BJ (cell line): Measurements from ENCODE around the gene MPP2. TPM values are rescaled to one million over a fixed set of nuclear protein-coding genes. Genes with fewer than 3 reads are reported as not detected.
"Not testable (repeated sequence)": the region's sequence is repeated elsewhere in the genome, so short reads cannot be mapped to it uniquely, and the experiment has no call there.

Source experiments
- CTCF ChIA-PET: fragments of 350-600 bp; formaldehyde crosslinking; extraction: SDS; loops from one replicate; lab custom pipeline; 2021; ENCODE audit warnings: antibody characterized with exemption, inconsistent platforms; lab: Yijun Ruan, JAX
- POLR2A ChIA-PET: fragments of 300-600 bp; sonication (Branson Sonifier 250); formaldehyde crosslinking; extraction: SDS; loops from one replicate; lab custom pipeline; 2021; ENCODE audit warnings: antibody characterized with exemption; lab: Charles Lee
- DNase-seq: peaks from one replicate; pipeline ENCODE4 v3.0.0-alpha.2; 2011; ENCODE audit warnings: low read depth
- H3K27me3 ChIP-seq: 2 replicates; pipeline ENCODE4 v1.6.0; 2011; ENCODE audit warnings: low read length; ENCODE audit not compliant: control insufficient read depth, insufficient read depth
- H3K36me3 ChIP-seq: 2 replicates; pipeline ENCODE4 v1.5.1; 2011; ENCODE audit warnings: low read length; ENCODE audit not compliant: control insufficient read depth, insufficient read depth
- H3K4me3 ChIP-seq: 2 replicates; pipeline ENCODE4 v1.5.1; 2011; ENCODE audit warnings: low read depth, mild to moderate bottlenecking, control low read depth, low read length
- polyA plus RNA-seq: library from polyadenylated mRNA; depleted of rRNA; stranded (reverse); fragments of >200 nt; gene quantifications from 2 replicates; pipeline ENCODE4 v1.2.3, GENCODE V29; 2011
- TF ChIP-seq, protein P1 (sequence below): IDR thresholded peaks from 2 replicates; pipeline ENCODE4 v1.5.1; 2011; ENCODE audit warnings: low read depth, mild to moderate bottlenecking, control low read depth, inconsistent platforms, low read length, moderate library complexity; ENCODE audit not compliant: insufficient read depth

The MPP2 gene
- polyA plus RNA-seq, 1 experiment: 5.3 TPM

DNA sequence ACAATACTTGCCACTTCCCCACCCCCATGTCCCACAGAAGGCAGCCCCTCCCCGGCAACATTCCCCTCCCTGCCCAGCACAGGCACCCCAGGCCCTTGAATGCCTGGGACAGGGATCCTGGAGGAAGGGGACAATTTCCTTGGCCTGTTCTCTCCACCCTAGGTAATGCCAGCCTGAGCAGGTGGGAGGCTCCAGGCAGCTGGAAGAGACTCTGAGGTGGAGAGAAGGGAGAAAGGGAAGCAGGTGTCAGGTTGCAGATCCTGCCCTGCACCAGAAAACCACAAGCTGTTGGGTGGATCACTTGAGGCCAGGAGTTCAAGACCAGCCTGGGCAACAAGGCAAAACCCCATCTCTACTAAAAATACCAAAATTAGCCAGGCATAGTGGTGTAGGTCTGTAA, 8.9 kb downstream of the MPP2 start:
- Histone ChIP-seq H3K4me3 (no peak overlapping the region), H3K36me3 (no peaks in the 10 kb centered on the region; the same call in 1 of the 2 replicates), H3K27me3 (no peaks in the 10 kb centered on the region)
- ChIA-PET POLR2A (no interaction called here), CTCF (interaction anchor here (7.8 to 9.5 kb wide), 2 partner anchors 12 to 19 kb away, joined by 39 to 59 read pairs; no protein-coding TSS in a partner anchor)
- DNase-seq: no peak
- TF ChIP-seq, protein P1, sequence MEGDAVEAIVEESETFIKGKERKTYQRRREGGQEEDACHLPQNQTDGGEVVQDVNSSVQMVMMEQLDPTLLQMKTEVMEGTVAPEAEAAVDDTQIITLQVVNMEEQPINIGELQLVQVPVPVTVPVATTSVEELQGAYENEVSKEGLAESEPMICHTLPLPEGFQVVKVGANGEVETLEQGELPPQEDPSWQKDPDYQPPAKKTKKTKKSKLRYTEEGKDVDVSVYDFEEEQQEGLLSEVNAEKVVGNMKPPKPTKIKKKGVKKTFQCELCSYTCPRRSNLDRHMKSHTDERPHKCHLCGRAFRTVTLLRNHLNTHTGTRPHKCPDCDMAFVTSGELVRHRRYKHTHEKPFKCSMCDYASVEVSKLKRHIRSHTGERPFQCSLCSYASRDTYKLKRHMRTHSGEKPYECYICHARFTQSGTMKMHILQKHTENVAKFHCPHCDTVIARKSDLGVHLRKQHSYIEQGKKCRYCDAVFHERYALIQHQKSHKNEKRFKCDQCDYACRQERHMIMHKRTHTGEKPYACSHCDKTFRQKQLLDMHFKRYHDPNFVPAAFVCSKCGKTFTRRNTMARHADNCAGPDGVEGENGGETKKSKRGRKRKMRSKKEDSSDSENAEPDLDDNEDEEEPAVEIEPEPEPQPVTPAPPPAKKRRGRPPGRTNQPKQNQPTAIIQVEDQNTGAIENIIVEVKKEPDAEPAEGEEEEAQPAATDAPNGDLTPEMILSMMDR: no peak

DNA sequence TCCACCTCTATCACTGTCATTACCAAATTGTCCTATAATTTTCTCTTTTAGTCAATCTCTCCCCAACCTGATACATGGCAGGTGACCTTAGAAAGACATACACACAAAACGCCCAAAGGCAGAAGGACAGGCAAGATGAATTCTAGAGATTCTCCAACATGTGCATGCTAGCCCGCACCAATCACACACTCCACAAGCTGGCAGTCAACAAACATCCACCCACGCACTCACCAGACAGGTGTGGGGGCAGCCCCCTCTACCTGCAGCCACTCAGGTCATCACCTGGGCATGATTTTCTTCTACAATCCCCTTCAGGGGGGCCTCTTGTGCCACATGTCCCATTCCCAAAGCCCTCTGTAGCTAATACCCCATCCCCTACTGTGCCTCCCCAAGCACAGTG, 9.5 kb downstream of the MPP2 start:
- POLR2A ChIA-PET: no interaction called here

DNA sequence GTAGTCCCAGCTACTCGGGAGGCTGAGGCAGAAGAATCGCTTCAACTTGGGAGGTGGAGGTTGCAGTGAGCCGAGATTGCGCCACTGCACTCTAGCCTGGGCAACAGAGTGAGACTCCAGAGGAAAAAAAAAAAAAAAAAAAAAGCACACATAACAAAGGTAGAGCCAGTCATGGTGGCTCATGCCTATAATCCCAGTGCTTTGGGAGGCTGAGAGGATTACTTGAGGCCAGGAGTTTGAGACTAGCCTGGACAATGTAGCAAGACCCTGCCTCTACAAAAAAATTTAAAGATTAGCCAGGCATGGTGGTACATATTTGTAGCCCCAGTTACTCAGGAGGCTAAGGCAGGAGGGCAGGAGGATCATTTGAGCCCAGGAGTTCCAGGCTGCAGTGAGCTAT, 12.8 kb downstream of the MPP2 start:
- H3K36me3 ChIP-seq, H3K4me3 ChIP-seq, H3K27me3 ChIP-seq, POLR2A ChIA-PET, DNase-seq: not testable (repeated sequence)
- CTCF ChIA-PET: interaction anchor here (7.8 to 9.5 kb wide), 2 partner anchors 15 to 16 kb away, joined by 39 to 59 read pairs; no protein-coding TSS in a partner anchor

More for the DNA sequence above, 9.5 kb downstream of the MPP2 start:
- Histone ChIP-seq H3K27me3 (no peaks in the 10 kb centered on the region), H3K4me3 (no peak overlapping the region), H3K36me3 (no peaks in the 10 kb centered on the region; the same call in 1 of the 2 replicates)
- no peak for DNase-seq
- TF ChIP-seq, protein P1: no peak
- CTCF ChIA-PET: interaction anchor here (0.7 to 9.5 kb wide), 3 partner anchors 13 to 1806 kb away, joined by 3 to 59 read pairs (median 39); no protein-coding TSS in a partner anchor

DNA sequence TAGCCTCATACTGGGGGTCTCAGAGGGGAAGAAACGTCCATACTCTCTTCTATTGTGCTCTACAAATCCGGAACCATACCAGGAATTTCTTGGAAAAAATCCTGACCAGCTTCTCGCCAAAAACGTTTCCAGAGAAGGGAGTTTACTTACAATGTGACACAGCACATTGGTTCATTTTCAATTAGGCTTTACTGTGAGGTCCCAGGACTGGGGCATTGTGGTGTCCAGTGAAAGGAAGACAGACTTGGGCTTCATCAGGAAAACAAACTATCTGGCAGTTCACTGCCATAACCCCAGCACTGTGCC, 14.7 kb downstream of the MPP2 start:
- CTCF ChIA-PET: interaction anchor here (1.0 to 6.4 kb wide), 4 partner anchors 13 to 102 kb away, joined by 3 to 70 read pairs (median 10); partner anchors contain the start of gene MPP2
- POLR2A ChIA-PET: no interaction called here
- H3K36me3 ChIP-seq: no peaks in the 10 kb centered on the region

DNA sequence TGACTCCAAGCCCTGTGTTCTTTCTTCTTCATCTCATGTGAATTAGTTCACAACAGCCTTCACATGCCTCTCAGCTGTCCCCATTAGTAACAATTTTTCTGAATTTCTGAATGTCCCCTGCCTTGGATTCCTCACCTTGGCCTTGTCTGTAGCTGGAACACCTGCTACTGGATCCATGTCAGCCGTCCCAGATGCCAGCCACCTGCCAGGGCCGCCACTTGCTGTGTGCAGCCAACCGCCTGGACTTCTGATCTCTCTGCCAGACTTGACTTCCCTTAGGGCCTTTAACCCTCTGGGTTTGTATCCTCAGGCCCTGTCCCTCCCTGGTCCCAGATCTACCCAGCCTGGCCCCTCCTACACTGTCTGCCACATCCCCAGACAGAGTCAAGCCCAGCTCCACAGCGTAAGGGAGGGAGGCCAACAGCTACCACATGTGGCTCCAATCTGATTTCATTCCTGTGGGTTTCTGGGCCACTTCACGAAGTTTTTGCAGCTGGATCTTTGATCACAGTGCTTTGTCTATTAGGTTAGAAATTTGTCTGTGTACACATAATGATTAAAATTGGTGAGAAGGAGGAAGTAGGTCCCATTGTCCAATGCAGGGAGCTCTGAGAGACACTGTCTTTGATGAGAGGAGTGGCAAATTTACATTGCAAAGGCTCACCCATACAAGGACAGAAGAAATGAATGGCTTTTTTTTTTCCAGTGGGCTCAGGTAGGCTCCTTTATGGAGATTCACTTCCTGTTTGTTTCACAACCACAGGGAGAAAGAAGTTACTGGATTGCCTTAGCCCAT, 15.3 kb downstream of the MPP2 start:
- ChIA-PET POLR2A (interaction anchor here (0.5 kb wide), 1 partner anchor 219 kb away, joined by 5 read pairs; no protein-coding TSS in a partner anchor), CTCF (interaction anchor here (1.0 to 6.4 kb wide), 5 partner anchors 11 to 102 kb away, joined by 3 to 70 read pairs (median 5); partner anchors contain the start of gene MPP2)
- no peak for DNase-seq
- Histone ChIP-seq H3K27me3 (peaks cover 4% of the 10 kb centered on the region), H3K4me3 (no peak overlapping the region), H3K36me3 (no peaks in the 10 kb centered on the region)
- TF ChIP-seq, protein P1: no peak

More for the DNA sequence above, 14.7 kb downstream of the MPP2 start:
- TF ChIP-seq, protein P1: no peak
- no peak for DNase-seq
- Histone ChIP-seq H3K4me3 (no peak overlapping the region), H3K27me3 (peaks cover 4% of the 10 kb centered on the region)
